ENCODE data around the gene ADGRE1.
"Not testable (repeated sequence)": the region's sequence is repeated elsewhere in the genome, so short reads cannot be mapped to it uniquely, and the experiment has no call there.

Gene ADGRE1

GRCh38 chr19:6887316-6887715, at the start of gene ADGRE1:
TSS of gene ADGRE1 (plus strand) at chr19:6887579. CDS start at chr19:6887609, 30 bp downstream.
- no peak for DNase-seq

GRCh38 chr19:6838062-6838655, 49.2 kb upstream of the ADGRE1 start:
- no peak for DNase-seq

- DNase-seq, result no peak
Measured at GRCh38 chr19:6842871-6843607, 44.3 kb upstream of the ADGRE1 start.

- DNase-seq, result no peak
Measured at GRCh38 chr19:6847828-6848200, 39.6 kb upstream of the ADGRE1 start.

GRCh38 chr19:6848986-6849385, 38.4 kb upstream of the ADGRE1 start:
- DNase-seq, result no peak

GRCh38 chr19:6849876-6850275, 37.5 kb upstream of the ADGRE1 start:
- no peak for DNase-seq

- DNase-seq, result no peak
Measured at GRCh38 chr19:6851359-6851758, 36.0 kb upstream of the ADGRE1 start.

GRCh38 chr19:6852001-6852400, 35.4 kb upstream of the ADGRE1 start:
- no peak for DNase-seq

- DNase-seq, result no peak
Measured at GRCh38 chr19:6853868-6854267, 33.5 kb upstream of the ADGRE1 start.

- DNase-seq, result no peak
Measured at GRCh38 chr19:6854758-6855157, 32.6 kb upstream of the ADGRE1 start.

GRCh38 chr19:6856749-6857372, 30.5 kb upstream of the ADGRE1 start:
- no peak for DNase-seq

GRCh38 chr19:6861683-6862286, 25.6 kb upstream of the ADGRE1 start:
- DNase-seq, result no peak

GRCh38 chr19:6862673-6863078, 24.7 kb upstream of the ADGRE1 start:
- peak; percentile 82 for DNase-seq

GRCh38 chr19:6864325-6864940, 22.9 kb upstream of the ADGRE1 start:
- no peak for DNase-seq

GRCh38 chr19:6865849-6866248, 21.5 kb upstream of the ADGRE1 start:
- no peak for DNase-seq

- DNase-seq, result no peak
Measured at GRCh38 chr19:6866741-6867151, 20.6 kb upstream of the ADGRE1 start.

- peak; percentile 51 for DNase-seq
Measured at GRCh38 chr19:6868351-6868750, 19.0 kb upstream of the ADGRE1 start.

- DNase-seq, result not testable (repeated sequence)
Measured at GRCh38 chr19:6869151-6869882, 18.1 kb upstream of the ADGRE1 start.

- no peak for DNase-seq
Measured at GRCh38 chr19:6873708-6874431, 13.5 kb upstream of the ADGRE1 start.

- no peak for DNase-seq
Measured at GRCh38 chr19:6875218-6875617, 12.2 kb upstream of the ADGRE1 start.

GRCh38 chr19:6876748-6877147, 10.6 kb upstream of the ADGRE1 start:
- no peak for DNase-seq

- no peak for DNase-seq
Measured at GRCh38 chr19:6877766-6878165, 9.6 kb upstream of the ADGRE1 start.
